Stimulated activated CD4-positive, alpha-beta T cell treated with anti-CD3 and anti-CD28 coated beads, Interleukin-4, amount 100 ng/mL, for 48 hours (primary cell): ENCODE measurements around the gene USP44.
A peak's percentile ranks its signal among the peaks of the same experiment; 100 is the strongest.
"Not testable (repeated sequence)": the region's sequence is repeated elsewhere in the genome, so short reads cannot be mapped to it uniquely, and the experiment has no call there.

Experiments used
- DNase-seq, 2 donors: peaks; one replicate each; pipeline ENCODE4 v3.0.0-alpha.2; 2020; ENCODE audit warnings: low read depth in 2 of 2

Gene USP44

DNA sequence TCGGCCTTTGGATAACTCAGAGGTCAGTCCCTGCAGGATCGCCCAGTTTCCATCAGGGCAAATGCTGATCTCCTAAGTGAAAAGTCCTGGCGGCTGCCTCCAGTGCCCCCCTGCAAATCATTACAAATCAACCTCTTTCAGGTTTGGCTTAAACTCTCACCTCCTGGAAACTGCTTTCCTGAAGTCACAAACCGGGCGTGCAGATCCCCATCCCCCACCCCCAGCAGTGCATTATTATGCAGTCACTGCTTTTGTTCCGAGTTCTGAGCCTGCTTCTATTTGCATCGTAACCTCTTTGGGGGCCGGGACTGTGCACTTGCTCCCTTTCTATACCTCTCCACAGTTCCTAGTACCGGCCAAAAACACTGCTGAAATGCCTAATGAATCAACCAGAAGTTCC is at the start of gene USP44:
Gene USP44 (minus strand): TSS at position 172 of the 400 bp plus-strand sequence. CDS start 17,220 bp downstream, outside the sequence.
- no peak for DNase-seq

DNA sequence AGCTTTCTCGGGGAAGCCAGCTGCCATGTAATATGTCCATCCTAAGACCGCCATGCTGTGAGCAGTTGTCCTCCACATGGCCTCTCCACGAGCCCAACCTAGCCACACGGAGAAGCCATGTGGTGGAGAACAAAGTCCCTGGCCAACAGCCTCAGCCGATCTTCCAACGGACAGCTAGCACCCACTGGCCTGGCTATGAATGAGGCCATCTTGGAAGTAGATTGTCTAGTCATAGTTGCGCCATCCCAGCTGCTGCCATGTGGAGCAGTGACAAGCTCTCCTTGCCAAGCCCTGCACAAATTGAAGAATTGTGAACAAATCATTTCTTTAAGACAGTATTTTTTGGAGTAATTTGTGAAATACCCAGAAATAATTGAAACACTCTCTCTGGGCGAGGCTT is 49.3 kb upstream of the USP44 start:
- DNase-seq: no peak

DNA sequence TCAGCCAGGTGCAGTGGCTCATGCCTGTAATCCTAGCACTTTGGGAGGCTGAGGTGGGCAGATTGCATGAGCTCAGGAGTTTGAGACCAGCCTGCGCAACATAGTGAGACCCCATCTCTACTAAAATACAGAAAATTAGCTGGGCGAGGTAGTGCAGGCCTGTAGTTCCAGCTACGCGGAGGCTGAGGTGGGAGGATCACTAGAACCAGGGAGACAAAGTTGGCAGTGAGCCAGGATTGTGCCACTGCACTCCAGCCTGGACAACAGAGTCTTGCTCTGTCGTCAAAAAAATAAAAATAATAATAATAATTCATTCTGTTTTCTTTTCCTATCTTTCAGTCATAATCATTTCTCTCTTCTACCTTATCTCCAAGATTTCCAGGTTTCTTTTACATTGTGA is 48.6 kb upstream of the USP44 start:
- DNase-seq: no peak

DNA sequence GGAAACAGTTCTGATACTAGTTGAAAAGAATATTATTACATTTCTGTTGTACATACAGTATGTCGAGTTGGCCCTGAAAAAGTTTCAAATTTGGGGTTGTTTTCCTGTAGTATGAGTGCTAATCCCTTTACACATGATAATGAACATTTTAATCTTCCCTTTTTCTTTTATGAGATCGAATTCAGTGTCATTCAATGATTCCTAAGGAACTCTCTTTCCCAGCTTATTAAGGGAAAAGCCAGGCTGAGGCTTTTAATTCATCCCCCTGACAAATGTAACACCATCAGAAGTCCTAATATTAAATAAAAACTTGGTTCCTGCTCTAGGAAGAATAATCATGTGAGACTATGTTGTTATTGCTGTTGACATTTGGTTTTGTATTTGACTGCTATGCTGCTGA is 42.9 kb upstream of the USP44 start:
- DNase-seq: no peak

DNA sequence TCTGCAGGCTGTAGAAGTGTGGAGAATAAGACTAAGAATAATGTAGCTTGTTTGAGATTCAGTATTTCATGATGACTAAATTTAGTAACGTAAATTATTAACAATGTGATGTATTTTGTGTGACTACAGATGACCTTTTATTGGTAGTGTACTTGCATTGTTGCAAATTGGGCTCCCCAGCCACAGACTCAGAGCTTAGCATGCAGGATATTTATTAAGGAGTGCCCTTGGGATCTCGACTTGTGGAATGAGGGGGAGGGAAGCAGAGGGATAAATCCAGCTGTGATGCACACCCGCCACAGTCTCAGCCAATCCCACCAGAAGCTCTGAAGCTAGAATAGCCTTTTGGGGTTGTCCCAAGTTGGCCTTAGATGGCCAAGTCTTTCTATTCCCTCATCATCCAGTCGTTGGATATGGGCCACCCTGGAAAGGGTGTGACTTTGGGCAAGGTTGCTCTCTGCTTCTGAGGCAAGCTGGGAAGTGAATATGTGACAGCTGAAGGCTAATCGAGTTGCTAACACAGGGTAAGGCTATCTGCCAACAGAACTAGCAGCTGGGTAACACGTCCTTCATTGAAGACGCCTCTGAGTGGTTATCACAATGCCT is 42.1 kb upstream of the USP44 start:
- DNase-seq: no peak

DNA sequence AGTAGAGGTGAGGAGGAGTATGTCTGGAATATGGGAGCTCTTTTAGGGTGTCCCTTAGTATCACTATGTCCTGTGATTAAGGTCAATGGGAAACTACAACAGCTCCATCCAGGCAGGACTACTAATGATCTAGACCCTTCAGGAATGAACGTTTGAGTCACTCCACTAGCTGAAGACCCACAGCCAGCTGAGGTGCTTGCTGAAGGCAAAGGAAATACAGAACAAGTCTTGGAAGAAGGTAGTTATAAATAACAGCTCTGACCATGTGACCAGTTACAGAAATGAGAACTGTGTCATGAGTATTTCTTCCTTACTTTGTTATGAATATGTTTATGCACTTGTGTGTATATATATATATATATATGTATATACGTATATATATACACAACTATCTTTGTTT is 40.5 kb upstream of the USP44 start:
- DNase-seq: no peak

DNA sequence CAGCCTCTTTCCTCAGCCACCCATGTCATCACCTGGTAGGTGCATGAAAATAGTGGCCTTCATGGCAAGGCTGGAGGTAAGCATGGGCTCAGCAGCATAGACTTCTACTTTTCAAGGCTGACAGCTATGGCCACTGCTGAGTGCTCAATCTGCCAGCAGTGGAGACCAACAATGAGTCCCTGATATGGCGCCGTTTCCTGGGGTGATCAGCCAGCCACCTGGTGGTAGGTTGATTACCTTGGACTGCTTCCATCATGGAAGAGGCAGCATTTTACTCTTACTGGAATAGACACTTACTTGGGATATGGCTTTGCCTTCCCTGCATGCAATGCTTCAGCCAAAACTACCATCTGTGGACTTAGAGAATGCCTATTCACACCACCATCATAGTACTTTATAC is 39.5 kb upstream of the USP44 start:
- no peak for DNase-seq

DNA sequence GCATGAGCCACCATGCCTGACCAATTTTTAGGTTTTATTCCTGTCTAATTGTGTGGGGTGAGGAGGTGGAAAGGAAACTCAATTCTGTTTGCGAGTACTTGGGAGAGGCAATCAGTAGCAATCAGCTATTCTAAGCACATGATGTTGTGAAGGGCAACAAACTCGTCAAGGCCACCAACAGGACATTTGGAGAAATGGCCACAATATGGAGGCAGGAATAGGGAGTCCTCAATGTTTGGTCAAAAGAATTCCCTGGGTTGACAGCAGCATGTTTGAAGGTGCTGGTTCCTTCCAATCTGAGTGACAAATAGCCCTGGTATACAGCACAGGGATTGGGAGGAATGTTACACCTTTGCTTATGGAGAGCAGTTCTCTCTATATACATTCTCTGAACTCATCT is 32.7 kb upstream of the USP44 start:
- no peak for DNase-seq

DNA sequence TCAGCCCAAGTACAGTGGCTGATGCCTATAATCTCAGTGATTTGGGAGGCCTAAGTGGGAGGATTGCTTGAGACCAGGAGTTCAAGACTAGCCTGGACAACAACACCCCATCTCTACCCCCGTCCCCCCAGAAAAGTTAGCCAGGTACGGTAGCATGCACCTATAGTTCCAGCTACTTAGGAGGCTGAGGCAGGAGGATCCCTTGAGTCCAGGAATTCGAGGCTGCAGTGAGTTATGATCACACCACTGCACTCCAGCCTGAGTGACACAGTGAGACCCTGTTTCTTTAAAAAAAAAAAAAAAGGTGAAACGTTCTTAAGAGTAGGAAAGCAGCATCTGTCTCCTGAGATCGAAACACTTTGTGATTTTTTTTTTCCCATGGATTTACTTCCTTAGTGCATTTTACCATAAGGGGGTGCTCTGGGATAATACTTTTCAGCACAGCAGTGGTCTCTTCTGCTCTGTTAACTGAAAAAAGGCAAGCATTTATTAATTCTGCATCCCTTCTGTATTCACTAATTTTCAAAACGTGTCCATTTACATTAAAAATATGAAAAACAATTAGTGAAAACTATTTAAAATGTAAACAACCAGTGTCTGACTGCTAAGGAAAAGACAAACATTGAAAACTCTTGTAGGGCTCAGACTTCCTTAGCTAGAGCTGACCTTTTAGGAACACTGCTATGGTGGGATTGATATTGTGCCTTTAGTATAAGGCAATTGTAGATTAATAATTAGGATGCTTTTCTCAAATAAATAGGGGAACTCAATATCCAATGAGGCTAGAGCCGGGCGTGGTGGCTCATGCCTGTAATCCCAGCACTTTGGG is 31.2 kb upstream of the USP44 start:
- no peak for DNase-seq

DNA sequence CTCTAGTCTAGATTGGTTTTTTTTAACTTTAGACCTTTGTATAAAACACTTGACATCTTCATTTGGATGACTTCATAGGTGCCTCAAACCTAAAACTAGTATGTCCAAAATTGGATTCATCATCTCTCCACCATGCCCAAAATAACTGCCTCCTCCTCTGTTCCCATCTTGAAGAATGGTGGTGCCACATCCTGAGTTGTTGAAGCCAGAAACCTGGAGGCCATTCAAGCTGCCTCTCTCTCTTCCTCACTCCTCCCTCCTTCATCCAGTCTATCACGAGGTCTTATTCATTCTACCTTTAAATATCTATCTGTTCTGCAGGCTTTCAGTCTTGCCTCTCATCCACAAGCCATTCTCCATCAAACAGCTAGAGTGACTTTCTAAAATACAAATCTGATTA is 26.5 kb upstream of the USP44 start:
- DNase-seq: no peak

DNA sequence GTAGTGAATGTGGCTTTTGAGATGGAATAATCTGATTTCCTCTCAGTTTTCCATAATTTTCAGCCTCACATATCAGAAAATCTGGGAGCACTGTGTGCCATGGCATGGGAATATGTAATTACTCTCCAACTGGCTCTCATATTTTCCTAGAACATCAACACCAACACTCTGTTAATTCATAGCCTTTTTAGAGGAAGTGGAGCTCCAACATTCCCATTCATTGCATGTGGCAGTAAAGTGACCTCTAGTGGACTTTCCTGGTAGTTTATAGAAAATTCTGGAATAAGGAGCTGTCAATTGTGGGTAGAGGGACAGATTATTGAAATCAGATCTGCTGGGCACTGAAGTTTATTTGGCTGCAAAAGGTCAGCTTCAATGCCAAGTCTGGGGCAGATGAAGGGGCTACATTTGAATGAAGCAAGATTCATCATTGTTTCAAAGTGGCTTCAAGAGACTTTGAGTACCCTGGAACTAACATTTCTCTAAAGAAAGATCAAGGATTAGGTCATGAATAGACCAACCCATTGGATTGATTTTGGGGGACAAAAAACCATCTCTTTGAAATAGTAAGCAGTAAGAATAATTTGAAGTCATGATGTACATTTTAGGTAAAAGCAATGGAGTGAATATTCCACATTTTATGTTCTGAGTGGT is 23.6 kb upstream of the USP44 start:
- no peak for DNase-seq

DNA sequence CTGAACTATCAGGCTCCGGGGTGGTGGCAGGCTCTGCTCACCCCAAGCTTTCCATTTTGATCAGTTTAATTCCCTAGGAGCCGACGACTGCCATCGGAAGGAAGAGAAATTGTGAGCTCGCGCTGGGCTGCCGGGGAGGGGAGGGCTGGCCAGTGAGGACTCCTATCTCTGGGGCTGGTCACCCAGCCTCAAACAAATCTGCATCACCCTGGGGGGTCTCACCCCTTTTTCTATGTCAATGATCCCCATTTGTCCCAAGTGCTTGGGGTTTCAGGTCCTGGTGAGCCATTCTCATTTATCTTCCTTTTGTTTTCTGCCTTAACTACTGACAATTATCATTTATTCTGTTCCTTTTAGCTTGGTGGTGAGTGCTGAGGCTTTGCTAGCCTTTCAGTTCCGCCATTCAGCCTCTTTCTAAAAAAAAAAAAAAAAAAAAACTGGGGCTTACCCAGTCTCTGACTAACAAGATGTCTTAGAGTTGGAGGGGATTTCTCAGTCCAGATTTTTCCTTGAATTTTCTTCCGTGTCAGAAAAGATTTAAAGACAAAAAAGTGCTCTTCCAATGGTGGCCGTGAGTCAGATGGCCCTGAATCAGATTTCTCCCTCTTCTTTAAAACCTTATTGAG is 22.8 kb upstream of the USP44 start:
- DNase-seq: no peak

DNA sequence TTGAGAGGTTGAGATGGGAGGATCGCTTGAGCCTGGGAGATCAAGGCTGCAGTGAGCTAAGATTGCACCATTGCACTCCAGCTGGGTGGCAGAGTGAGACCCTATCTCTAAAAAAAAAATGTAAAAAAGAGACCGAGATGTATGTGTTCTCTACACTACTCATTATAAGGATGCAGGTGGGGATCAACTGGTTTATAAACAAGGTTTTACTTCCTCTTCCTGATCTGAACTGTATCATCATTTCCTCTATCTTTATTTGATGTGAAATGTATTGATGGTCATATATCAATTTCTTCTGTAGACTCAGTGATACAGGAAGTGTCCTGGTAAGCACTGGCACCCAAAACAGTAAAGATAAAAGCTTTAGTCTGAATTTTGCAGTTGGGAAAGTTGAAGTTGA is 20.1 kb upstream of the USP44 start:
- no peak for DNase-seq

DNA sequence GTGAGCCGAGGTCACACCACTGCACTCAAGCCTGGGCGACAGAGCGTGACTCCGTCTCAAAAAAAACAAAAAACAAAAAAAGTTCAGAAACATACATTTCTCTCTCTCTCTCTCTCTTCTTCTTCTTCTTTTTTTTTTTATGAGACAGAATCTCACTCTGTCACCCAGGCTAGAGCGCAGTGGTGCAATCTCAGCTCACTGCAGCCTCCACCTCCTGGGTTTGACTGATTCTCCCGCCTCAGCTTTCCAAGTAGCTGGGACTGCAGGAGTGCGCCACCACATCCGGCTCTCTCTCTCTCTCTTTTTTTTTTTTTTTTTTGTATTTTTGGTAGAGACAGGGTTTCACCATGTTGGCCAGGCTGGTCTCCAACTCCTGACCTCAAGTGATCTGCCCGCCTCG is 16.8 kb upstream of the USP44 start:
- DNase-seq: not testable (repeated sequence)

DNA sequence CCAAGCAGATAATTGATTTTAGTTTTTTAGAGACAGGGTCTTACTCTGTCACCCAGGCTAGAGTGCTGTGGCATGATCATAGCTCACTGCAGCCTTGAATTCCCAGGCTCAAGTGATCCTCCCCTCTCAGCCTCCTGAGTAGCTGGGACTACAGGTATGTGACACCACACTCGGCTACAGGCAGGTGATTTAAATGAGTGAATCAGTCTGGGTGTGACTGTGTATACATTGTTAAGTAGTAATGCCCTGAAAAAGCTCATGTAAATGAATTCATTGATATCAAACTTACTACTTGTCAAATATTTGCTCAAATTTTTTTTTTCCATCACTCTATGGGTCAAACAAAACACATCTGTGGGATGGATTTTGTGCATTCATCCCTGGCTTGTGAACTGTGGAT is 6.3 kb upstream of the USP44 start:
- no peak for DNase-seq

DNA sequence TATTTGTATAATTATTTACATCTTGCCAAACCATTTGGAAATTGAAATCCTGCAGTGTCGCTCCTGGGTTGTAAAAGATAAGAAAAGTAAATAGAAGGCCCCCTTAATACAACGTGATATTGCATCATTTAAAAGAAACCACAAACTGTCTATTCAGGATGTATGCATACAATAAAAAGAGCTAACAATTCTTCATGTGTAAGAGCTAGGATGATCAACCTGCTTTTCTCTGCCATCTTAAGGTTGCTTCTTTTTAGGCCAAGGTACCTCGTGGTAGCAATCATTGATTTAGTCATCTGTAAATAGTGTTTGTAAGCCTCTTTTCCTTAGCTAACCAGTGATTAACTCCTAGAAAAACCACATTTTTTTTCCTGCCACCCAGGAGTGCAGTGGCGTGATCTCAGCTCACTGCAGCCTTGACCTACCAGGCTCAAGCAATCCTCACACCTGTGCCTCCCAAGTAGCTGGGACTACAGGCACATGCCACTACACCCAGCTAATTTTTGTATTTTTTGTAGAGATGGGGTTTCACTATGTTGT is 3.3 kb upstream of the USP44 start:
- no peak for DNase-seq

DNA sequence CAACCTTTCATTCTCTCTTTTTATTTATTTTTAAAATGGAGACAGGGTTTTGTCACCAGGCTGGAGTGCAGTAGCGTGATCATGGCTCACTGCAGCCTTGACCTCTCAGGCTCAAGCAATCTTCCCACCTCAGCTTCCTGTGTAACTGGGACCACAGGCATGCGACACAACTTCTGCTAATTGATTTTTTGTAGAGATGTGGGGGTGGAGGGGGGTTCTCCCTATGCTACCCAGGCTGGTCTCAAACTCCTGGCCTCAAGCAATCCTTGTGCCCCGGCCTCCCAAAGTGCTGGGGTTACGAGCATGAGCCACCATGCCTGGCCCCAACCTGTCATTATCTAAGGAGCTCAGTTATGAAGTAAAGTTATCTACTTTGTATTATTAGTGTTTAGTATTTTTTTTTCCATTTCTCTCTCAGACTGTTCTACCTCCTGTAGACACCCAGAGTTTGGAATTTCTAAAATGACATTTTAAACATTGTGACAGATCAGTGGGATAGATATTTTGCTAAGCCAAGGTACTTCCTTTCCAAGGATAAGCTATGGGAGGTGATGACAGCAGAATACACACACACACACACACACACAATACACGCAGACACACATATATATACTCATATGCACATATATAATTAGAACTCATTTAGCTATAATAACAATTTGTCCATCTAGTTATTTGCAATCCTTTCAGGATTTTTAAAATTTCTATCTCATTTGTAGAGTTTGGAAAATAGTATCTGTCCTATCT is 2.1 kb upstream of the USP44 start:
- DNase-seq: no peak

DNA sequence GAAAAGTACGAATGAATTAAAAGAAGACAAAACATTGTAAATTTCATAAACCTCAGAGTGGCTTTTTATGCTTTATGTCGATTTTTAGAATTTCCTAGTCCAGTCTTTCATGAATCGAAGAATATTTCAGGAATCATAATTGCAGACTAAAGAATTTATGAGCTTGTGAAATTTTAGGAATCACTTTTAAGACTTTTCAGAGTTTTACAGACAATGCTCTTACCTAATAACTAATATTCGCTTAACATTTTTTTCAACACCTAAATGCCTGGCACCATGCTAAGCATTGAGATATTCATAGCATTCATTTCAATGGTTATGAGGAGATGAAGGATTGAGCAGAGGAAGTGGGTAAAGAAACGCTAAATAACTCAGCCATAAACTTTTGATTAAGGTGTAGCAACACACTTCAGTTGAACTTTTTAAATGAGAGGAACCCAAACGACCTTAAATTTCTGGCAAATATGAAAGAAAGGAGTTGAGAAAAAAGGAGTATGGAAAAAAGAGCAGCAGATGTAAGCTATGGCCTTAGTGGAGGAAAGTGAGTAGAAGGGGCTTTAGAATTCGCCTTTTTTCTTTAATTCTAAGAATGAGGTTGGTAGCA is 739 bp upstream of the USP44 start:
- DNase-seq: no peak

DNA sequence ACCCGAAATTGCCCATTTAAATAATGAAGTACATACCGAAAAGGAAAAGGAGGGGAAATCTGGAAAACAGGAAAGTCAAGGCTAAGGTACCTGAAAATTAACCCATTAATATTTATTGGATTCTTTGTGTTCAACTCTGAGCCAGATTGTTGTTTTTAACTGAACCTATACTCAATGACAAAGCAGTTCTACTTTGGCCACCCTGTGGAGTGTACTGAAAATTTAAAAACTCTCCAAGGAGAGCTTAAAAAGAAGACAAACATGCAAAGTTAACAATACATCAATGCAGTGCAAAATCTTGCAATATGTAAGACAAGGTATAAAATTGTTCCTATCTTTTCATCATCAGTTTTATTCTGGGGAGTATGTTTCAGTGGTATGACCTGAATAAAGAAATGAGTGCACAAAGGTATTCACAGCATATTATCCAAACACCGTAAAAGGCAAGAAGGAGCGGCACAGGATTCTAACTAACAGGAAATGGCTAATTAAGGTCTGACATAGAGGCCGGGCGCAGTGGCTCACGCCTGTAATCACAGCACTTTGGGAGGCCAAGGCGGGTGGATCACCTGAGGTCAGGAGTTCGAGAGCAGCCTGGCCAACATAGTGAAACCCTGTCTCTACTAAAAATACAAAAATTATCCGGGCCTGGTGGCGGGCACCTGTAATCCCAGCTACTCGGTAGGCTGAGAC is 1.7 kb downstream of the USP44 start:
- DNase-seq: no peak

DNA sequence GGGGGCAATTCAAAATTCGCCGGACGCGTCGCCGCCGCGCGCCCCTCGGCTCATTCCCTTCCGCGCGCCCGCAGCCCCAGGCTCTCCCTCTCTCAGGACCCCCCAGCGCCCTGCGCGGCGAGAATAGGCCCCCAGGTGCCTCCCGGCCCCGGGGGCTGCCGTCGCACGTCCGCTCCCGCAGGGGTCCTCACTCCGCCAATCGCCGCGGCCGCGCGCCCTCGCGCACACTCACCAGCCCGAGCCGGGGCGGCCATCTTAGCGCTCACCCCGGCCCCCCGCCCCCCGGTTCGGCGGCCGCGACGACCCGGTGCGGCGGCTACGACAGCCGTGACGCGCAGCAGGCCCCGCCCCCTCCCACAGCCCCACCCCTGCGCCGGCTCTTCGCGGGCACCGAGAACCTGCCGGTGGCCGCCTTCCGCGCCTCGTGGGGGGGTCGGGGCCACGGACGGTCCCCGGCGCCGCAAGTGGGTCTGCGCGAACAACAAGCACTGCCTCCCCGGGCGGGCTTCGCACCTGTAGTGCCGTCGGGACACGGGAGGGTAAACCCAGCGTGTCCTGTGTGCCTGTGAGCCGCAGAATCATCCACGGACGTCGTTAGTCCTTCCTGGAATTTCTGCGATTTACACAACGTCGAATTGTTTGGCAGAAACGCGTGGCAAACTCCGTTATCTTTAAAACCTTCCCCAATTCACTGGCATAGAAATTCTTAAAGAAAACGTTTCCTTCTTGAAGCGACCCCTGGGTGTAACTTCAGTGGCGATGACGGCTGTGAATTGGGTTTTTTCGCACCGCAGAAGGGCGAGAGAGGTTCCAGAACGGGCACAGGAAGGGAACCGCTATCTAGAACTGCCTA is 2.5 kb downstream of the USP44 start:
- peak; percentile 50 to 58 for DNase-seq
